Activated CD8-positive, alpha-beta memory T cell treated with anti-CD3 and anti-CD28 coated beads for 36 hours (primary cell): ENCODE measurements around the gene L3MBTL2. TPM values are rescaled to one million over a fixed set of nuclear protein-coding genes. Genes with fewer than 3 reads are reported as not detected.

Source experiments
- CTCF ChIA-PET: fragments of 350-600 bp; sonication (Branson Sonifier 250); formaldehyde crosslinking; loops from one replicate; lab custom pipeline; 2021; ENCODE audit warnings: antibody characterized with exemption; lab: Charles Lee
- POLR2A ChIA-PET: fragments of 350-600 bp; sonication (Branson Sonifier 250); formaldehyde crosslinking; loops from one replicate; lab custom pipeline; 2021; ENCODE audit warnings: antibody characterized with exemption; lab: Charles Lee
- total RNA-seq, 2 experiments: library from RNA; stranded (reverse); gene quantifications; one replicate each; pipeline ENCODE4 v1.2.3, GENCODE V29; 2021

The L3MBTL2 gene
- total RNA-seq, 2 experiments from 2014 or later: 48.4 to 52.6 TPM

- CTCF ChIA-PET: interaction anchor here (0.5 to 3.6 kb wide), 21 partner anchors 10 to 314 kb away, joined by 3 to 28 read pairs (median 4); partner anchors contain the start of gene RBX1
- POLR2A ChIA-PET: interaction anchor here (0.6 to 1.2 kb wide), 6 partner anchors 24 to 315 kb away, joined by 3 to 16 read pairs (median 4); partner anchors contain the start of gene RBX1
These were observed 32.1 kb downstream of the L3MBTL2 start for GRCh38 chr22:41237036-41237706.

- ChIA-PET POLR2A (interaction anchor here (0.6 to 1.2 kb wide), 7 partner anchors 23 to 315 kb away, joined by 3 to 16 read pairs (median 4); partner anchors contain the start of gene RBX1), CTCF (interaction anchor here (0.5 to 3.6 kb wide), 23 partner anchors 11 to 498 kb away, joined by 3 to 28 read pairs (median 4); partner anchors contain the start of gene RBX1)
These were observed 32.8 kb downstream of the L3MBTL2 start for GRCh38 chr22:41237707-41238569.

- POLR2A ChIA-PET: no interaction called here
- CTCF ChIA-PET: interaction anchor here (0.9 to 3.6 kb wide), 13 partner anchors 11 to 499 kb away, joined by 3 to 28 read pairs (median 4); partner anchors contain the start of gene RBX1
These were observed 33.7 kb downstream of the L3MBTL2 start for GRCh38 chr22:41238570-41239442.

- ChIA-PET CTCF (interaction anchor here (3.6 kb wide), 1 partner anchor 317 kb away, joined by 28 read pairs; no protein-coding TSS in a partner anchor), POLR2A (interaction anchor here (1.1 kb wide), 1 partner anchor 35 kb away, joined by 3 read pairs; no protein-coding TSS in a partner anchor)
These were observed 34.5 kb downstream of the L3MBTL2 start for GRCh38 chr22:41239443-41240128.

- CTCF ChIA-PET: no interaction called here
- POLR2A ChIA-PET: interaction anchor here (1.1 kb wide), 1 partner anchor 34 kb away, joined by 3 read pairs; no protein-coding TSS in a partner anchor
These were observed 35.4 kb downstream of the L3MBTL2 start, which contains the start of gene CHADL for GRCh38 chr22:41240377-41241132. CHADL (minus strand) TSS chr22:41240931; CDS start chr22:41240881, 50 bp downstream.

GRCh38 chr22:41241133-41241676 is 36.1 kb downstream of the L3MBTL2 start:
- POLR2A ChIA-PET: no interaction called here

GRCh38 chr22:41242396-41243117 is 37.4 kb downstream of the L3MBTL2 start:
- POLR2A ChIA-PET: no interaction called here

More at GRCh38 chr22:41241133-41241676, 36.1 kb downstream of the L3MBTL2 start:
- CTCF ChIA-PET: no interaction called here

GRCh38 chr22:41243361-41243760 is 38.2 kb downstream of the L3MBTL2 start:
- CTCF ChIA-PET: no interaction called here
- POLR2A ChIA-PET: interaction anchor here (0.7 kb wide), 1 partner anchor 146 kb away, joined by 6 read pairs; no protein-coding TSS in a partner anchor

More at GRCh38 chr22:41242396-41243117, 37.4 kb downstream of the L3MBTL2 start:
- CTCF ChIA-PET: no interaction called here

- POLR2A ChIA-PET: interaction anchor here (0.9 kb wide), 1 partner anchor 15 kb away, joined by 5 read pairs; no protein-coding TSS in a partner anchor
- CTCF ChIA-PET: interaction anchor here (1.5 kb wide), 1 partner anchor 10 kb away, joined by 4 read pairs; no protein-coding TSS in a partner anchor
These were observed 40.9 kb downstream of the L3MBTL2 start for GRCh38 chr22:41245917-41246499.

- POLR2A ChIA-PET: no interaction called here
- CTCF ChIA-PET: interaction anchor here (1.3 kb wide), 1 partner anchor 10 kb away, joined by 4 read pairs; no protein-coding TSS in a partner anchor
These were observed 42.6 kb downstream of the L3MBTL2 start for GRCh38 chr22:41247703-41248102.

GRCh38 chr22:41248314-41248713 is 43.2 kb downstream of the L3MBTL2 start:
- ChIA-PET CTCF (interaction anchor here (1.3 kb wide), 1 partner anchor 11 kb away, joined by 4 read pairs; no protein-coding TSS in a partner anchor), POLR2A (no interaction called here)

GRCh38 chr22:41248758-41249157 is 43.6 kb downstream of the L3MBTL2 start:
- ChIA-PET CTCF (interaction anchor here (1.3 kb wide), 1 partner anchor 11 kb away, joined by 4 read pairs; no protein-coding TSS in a partner anchor), POLR2A (interaction anchor here (0.6 kb wide), 1 partner anchor 151 kb away, joined by 3 read pairs; no protein-coding TSS in a partner anchor)

GRCh38 chr22:41249442-41249841 is 44.3 kb downstream of the L3MBTL2 start:
- ChIA-PET CTCF (no interaction called here), POLR2A (interaction anchor here (0.6 kb wide), 1 partner anchor 152 kb away, joined by 3 read pairs; no protein-coding TSS in a partner anchor)

GRCh38 chr22:41250127-41250526 is 45.0 kb downstream of the L3MBTL2 start:
- ChIA-PET POLR2A (no interaction called here), CTCF (no interaction called here)

- ChIA-PET POLR2A (interaction anchor here (0.8 kb wide), 1 partner anchor 9 kb away, joined by 3 read pairs; no protein-coding TSS in a partner anchor), CTCF (no interaction called here)
These were observed 47.3 kb downstream of the L3MBTL2 start for GRCh38 chr22:41252365-41252764.
